Activated effector memory CD4-positive, alpha-beta T cell treated with anti-CD3 and anti-CD28 coated beads, Interleukin-2, amount 50 U/mL, for 16 hours (primary cell): ENCODE results near the gene ATG4C.
A peak's percentile ranks its signal among the peaks of the same experiment; 100 is the strongest.
"Not testable (repeated sequence)": the region's sequence is repeated elsewhere in the genome, so short reads cannot be mapped to it uniquely, and the experiment has no call there.

Source experiments
- DNase-seq: peaks from one replicate; pipeline ENCODE4 v3.0.0-alpha.2; 2020

The ATG4C gene, protein sequence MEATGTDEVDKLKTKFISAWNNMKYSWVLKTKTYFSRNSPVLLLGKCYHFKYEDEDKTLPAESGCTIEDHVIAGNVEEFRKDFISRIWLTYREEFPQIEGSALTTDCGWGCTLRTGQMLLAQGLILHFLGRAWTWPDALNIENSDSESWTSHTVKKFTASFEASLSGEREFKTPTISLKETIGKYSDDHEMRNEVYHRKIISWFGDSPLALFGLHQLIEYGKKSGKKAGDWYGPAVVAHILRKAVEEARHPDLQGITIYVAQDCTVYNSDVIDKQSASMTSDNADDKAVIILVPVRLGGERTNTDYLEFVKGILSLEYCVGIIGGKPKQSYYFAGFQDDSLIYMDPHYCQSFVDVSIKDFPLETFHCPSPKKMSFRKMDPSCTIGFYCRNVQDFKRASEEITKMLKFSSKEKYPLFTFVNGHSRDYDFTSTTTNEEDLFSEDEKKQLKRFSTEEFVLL

DNA sequence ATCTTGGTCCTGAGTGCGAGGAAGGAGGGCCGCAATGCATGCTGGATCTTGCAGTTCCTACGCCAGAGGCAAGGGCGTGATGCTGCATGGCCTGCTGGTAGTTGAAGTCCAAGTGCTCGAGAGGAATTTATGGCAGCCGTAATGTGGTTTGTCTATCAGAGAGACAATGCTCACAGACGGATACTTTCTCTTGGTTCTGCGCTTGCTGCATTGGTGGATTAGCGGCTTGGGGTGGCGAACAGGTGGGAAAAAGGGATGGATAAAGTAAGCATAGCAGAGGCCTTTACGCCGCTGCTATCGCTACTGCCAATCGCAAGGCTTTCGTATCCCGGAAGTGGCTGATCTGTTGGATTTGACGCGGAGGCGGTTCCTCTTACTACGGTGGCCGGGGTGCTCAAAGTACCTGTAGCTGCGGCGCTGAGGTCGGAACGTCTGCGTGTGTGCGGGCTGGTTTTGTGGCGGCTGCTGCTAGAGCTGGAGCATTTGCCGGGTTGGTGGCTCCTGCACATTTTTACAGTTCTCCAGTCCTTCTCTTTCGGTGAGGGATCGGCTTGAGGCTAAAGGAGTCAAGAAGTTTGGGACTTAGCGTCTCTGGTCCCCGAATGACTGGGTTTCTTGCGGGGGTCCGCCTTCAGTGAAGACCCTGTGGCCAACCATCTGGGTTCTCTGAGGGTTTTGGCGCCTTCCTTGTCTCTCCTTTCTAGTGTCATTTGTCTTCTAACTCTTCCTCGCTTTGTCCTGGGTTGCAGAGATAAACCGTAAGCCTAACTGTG is at the start of gene ATG4C:
Gene ATG4C, plus strand, starts transcription at position 397 of the 773 bp plus-strand sequence. CDS start 19,655 bp downstream, outside the sequence.
- peak; percentile 97 for DNase-seq

DNA sequence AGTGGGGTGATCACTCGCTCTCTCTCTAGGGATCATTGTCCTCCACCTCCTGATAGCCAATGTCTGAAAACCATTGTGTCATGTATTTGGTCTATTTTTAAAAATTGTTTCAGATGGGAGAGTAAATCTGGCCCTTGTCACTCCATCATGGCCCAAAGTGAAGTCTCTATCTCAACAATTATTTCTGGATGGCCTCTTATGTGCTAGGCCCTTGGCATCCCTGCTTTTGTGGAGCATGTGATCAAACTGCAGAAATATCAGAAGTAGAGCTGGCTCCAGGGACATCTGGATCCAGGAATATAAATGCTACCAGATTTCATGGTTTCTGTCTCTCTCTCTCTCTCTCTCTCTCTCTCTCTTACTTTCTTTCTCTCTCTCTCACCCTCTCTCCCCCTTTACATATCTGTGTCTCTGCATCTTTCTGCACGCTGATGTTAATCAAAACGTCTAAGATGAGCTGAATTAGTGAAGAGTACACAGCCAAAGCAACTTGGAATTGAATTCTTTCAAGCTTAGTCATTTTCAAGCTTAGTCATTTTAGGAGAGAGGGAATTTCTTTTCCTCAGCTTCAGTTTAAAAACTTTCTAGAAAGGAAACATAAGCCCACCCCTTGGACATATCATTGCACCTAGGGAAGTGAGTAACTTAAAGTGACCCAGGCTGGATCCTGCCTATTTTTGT is 48.3 kb upstream of the ATG4C start:
- DNase-seq, result no peak

DNA sequence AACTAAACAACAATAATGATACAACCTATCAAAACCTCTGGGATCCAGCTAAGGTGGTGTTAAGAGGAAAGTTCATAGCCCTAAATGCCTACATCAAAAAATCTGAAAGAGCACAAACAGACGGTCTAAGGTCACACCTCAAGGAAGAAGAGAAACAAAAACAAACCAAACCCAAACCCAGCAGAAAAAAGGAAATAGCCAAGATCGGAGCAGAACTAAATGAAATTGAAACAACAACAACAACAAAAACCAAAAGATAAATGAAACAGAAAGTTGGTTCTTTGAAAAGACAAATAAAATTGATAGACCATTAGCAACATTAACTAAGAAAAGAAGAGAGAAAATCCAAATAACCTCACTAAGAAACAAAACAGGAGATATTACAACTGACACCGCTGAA is 43.2 kb upstream of the ATG4C start:
- not testable (repeated sequence) for DNase-seq

DNA sequence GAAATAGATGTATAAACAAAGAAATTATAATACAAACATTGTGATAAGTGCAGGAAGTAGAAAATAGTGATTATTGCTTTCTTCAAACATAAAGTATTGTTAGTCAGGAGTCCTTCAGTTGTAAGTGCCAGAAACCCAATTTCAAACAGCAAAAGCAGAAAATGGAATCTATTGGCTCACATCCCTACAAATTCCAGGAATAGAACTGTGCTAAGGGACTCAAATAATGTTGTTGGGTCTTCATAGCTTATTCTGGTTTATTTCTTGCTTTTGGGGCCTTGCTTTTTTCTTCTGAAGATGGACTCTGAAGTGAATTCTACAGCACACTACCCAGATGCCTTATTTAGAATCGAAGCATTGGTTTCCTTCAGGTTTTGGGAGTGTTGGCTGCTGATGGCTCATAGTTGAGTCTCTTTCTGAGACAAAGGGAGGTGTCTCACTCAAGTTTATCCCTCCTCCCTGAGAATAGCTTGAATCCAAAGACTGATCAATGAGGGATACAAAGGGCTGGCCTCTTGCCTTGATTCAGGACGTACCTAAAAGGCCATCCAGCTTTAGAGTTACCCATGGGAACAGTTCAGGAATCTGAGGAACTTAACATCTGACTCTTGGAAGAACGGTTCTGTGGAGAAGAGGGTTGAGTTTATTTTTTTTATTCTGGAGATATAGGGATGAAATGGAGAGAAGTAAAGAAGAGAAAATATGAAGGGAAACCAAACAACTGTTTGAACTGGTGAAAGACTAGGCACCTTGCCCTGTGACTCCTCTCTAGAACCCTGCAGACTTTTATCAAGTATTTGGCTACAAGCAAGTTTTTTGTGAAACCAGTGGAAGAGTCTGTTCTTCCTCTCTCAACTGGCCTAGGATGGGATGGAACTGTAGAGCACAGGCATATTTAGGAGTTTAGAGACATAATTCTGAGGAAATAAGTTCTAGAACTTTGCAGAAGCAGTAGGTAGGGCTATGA is 39.0 kb upstream of the ATG4C start:
- no peak for DNase-seq

DNA sequence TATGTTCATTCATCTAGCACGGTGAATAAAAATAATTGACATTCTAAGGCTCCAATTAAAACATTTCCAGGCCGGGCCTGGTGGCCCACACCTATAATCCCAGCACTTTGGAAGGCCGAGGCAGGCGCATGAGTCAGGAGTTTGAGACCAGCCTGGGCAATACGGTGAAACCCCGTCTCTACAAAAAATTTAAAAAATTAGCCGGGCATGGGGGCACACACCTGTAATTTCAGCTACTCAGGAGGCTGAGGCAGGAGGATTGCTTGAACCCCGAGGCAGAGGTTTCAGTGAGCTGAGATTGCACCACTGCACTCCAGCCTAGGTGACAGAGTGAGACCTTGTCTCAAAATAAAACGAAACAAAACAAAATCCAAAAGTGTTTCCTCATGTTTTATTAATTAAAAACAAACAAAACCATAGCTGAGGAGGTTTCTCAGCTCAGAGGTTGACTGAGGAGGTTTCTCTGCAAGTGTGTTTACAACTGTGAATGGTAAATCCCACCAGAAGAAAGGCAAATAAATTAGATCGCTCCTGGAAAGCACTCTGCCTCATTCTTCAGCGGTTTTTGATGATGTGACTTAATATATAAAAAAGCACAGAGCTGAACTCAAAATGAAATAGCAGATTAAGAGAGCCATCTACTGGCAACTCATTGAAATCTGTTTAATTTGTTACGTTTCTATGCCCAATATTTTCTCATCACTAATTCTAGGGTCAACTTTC is 37.7 kb upstream of the ATG4C start:
- DNase-seq, result no peak

DNA sequence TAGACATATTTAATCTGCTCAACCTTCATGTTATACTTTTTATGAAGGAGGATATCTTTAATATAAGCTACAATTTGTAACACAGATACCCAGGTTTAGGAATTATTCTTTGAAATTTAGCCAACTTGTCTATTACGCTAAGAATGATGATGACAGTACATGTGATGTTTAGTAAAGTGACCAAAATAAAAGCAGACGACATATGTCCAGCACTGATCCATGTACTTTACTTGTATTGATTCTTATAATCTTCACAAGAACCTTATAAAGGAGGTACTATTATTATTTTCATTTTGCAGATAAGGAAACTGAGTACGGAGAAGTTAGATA is 37.2 kb upstream of the ATG4C start:
- DNase-seq, result no peak

DNA sequence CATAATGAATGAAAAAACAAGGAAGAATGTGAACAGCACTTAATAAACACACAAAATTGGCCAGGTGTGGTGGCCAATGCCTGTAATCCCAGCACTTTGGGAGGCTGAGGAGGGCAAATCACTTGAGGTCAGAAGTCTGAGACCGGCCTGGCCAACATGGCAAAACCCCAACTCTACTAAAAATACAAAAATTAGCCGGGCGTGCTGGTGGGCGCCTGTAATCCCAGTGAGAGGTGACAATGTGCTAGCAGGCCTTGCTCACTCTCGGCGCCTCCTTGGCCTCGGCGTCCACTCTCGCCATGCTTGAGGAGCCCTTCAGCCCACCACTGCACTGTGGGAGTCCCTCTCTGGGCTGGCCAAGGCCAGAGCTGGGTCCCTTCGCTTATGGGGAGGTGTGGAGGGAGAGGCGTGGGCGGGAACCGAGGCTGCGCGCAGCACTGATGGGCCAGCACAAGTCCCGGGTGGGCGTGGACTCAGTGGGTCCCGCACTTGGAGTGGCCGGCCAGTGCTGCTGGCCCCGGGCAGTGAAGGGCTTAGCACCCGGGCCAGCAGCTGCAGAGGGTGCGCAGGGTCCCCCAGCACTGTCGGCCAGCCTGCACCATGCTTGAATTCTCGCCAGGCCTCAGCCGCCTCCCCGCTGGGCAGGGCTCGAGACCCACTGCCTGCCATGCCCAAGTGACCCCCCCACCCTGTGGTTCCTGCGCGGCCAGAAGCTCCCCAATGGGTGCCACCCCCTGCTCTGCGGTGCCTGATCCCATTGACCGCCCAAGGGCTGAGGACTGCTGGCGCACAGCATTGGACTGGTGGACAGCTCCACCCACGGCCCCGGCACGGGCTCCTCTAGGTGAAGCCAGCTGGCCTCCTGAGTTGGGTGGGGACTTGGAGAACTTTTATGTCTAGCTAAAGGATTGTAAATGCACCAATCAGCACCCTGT is 30.6 kb upstream of the ATG4C start:
- DNase-seq, result no peak

DNA sequence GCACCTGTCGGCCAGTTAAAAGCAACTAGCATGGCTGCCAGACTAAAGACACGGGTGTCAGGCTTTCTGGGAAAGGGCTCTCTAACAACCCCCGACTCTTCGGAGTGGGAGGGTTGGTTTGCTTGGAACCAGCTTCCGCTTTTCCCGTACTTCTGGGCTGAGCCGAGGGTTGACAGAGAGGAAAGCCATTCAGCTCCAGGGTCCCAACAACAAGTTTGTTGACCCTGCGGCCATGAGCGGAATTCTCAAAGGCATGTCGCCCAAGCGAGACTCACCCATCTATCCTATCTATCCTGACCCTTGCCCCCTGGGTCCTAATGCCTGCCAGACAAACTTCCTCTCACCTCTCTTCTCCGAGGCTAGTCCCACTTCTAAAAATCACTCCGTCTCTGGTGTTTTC is 29.0 kb upstream of the ATG4C start:
- not testable (repeated sequence) for DNase-seq

DNA sequence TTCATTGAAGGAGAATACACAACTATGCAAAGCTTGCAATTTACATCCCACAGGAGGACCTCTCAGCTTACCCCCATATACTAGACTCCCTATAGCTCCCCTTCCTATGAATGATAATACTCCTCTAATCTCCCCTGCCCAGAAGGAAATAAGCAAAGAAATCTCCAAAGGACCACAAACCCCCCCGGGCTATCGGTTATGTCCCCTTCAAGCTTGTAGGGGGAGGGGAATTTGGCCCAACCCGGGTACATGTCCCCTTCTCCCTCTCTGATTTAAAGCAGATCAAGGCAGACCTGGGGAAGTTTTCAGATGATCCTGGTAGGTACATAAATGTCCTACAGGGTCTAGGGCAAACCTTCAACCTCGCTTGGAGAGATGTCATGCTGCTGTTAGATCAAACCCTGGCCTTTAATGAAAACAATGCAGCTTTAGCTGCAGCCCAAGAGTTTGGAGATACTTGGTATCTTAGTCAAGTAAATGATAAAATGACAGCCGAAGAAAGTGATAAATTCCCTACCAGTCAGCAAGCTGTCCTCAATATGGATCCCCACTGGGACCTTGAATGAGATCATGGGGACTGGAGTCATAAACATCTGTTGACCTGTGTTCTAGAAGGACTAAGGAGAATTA is 27.6 kb upstream of the ATG4C start:
- not testable (repeated sequence) for DNase-seq

DNA sequence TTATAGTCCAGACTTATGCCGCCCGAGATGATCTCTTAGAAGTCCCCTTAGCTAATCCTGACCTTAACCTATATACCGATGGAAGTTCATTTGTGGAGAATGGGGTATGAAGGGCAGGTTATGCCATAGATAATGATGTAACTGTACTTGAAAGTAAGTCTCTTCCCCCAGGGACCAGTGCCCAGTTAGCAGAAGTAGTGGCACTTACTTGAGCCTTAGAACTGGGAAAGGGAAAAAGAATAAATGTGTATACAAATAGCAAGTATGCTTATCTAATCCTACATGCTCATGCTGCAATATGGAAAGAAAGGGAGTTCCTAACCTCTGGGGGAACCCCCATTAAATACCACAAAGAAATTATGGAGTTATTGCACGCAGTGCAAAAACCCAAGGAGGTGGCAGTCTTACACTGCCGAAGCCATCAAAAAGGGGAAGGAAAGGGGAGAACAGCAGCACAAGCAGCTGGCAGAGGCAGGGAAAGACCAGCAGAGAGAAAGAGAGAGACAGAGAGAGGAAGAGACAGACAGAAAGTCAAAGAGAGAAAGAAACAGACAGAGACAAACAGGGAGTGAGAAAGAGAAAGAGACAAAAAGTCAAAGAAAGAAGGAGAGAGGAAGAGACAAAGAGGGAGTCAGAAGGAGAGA is 24.6 kb upstream of the ATG4C start:
- DNase-seq, result not testable (repeated sequence)

DNA sequence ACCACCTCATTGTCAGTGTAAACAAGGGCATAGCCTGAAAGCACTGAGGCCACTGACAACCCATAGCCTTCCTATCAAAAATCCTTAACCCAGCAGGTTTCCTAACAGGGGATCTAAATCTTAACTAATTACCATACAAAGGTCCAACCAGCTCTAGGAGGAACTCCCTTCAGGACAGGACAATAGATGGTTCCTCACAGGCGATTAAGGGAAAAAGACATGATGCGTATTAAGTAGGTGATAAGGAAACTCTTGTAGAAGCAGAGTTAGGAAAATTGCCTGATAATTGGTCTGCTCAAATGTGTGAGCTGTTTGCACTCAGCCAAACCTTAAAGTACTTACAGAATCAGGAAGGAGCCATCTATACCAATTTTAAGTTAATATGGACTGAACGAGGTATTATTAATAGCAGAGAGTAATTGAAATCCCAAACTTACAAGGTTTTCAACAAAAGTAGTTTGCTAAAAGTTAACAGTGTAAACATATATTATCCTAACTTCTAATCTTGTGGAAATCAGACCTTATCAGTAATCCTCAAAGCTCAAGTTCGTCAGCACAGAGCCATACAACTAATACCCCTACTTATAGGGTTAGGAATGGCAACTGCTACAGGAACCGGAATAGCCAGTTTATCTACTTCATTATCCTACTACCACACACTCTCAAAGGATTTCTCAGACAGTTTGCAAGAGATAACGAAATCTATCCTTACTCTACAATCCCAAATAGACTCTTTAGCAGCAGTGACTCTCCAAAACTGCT is 23.7 kb upstream of the ATG4C start:
- not testable (repeated sequence) for DNase-seq

DNA sequence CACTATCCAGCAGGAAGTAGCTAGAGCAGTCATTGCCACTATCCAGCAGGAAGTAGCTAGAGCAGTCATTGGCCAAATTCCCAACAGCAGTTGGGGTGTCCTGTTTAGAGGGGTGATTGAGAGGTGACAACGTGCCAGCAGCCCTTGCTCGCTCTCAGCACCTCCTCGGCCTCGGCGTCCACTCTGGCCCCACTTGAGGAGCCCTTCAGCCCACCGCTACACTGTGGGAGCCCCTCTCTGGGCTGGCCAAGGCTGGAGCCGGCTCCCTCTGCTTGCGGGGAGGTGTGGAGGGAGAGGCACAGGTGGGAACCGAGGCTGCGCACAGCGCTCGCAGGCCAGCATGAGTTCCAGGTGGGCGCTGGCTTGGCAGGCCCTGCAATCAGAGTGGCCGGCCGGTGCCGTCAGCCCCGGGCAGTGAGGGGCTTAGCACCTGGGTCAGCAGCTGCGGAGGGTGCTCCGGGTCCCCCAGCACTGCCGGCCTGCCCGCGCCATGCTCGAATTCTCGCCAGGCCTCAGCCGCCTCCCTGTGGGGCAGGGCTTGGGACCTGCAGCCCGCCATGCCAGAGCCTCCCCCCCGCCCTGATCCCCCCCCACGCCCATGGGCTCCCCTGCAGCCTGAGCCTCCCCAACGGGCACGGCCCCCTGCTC is 22.6 kb upstream of the ATG4C start:
- not testable (repeated sequence) for DNase-seq

DNA sequence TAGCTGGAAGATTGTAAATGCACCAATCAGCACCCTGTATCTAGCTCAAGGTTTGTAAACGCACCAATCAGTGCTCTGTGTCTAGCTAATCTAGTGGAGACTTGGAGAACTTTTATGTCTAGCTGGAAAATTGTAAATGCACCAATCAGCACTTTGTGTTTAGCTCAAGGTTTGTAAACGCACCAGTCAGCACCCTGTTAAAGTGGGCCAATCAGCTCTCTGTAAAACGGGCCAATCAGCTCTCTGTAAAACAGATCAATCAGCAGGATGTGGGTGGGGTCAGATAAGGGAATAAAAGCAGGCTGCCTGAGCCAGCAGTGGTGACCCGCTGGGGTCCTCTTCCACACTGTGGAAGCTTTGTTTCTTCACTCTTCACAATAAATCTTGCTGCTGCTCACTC is 21.9 kb upstream of the ATG4C start:
- not testable (repeated sequence) for DNase-seq

DNA sequence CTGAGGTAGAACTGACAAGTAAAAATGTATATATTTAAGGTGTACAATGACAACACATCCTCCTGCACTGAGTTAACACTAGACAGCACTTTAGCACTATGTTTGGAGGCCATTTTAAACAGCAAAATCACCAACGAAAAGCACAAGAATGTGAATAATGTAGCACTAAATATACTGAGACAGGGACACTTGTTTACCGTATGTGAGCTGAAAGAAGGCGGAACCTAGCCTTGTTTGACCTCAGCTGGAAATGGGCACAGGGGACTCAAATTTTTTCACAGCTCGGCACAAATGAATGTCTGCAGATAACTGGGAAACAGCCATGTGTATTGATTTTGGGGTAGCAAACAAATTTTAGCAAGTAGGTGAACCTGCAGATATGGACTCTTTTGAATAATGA is 18.0 kb upstream of the ATG4C start:
- no peak for DNase-seq

DNA sequence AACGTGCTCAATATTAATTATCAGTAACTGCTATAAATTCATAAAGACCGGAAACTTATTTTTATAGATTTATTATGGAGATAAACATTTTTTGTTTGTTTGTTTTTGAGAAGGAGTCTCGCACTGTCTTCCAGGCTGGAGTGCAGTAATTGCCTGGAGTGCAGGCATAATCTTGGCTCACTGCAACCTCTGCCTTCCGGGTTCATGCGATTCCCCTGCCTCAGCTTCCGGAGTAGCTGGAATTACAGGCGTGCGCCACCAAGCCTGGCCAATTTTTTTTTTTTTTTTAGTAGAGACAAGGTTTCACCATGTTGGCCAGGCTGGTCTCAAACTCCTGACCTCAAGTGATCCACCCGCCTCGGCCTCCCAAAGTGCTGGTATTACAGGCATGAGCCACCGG is 15.4 kb upstream of the ATG4C start:
- DNase-seq, result not testable (repeated sequence)

DNA sequence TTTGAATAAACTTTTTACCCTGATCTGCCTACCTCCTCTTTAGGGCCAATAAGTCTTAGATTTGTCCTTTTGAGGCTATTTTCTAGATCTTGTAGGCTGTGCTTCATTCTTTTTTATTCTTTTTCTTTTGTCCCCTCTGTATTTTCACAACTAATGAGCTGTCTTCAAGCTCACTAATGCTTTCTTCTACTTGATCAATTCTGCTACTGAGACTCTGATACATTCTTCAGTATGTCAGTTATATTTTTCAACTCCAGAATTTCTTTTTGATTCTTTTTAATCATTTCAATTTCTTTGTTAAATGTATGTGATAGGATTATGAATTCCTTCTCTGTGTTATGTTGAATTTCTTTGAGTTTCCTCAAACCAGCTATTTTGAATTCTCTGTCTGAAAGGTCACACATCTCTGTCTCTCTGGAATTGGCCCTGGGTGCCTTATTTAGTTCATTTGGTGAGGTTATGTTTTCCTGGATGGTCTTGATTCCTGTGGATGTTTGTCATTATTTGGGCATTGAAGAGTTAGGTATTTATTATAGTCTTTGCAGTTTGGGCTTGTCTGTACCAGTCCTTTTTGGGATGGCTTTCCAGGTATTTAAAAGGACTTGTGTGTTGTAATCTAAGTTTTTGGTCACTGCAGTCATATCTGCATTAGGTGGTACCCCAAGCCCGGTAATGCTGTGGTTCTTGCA is 11.2 kb upstream of the ATG4C start:
- no peak for DNase-seq

DNA sequence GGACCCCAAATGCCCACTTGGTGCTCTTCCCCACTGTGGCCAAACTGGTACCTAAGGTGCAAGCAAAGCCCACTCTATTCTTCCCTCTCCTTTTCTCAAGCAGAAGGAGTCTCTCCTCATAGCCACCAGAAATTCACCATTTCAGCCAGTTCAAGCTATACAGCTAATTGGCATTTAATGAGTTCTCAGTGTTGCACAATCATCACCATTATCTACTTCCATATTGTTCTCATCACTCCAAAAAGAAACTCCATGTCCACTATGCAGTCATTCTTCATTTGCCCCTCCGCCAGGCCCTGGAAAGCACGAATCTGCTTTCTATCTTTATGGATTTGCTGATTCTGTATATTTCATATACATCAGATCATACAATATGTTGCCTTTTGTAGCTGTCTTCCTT is 9.9 kb upstream of the ATG4C start:
- DNase-seq, result no peak
